HTERT RPE-1 (cell line): ENCODE measurements around the gene ZNF503.
"Not testable (repeated sequence)": the region's sequence is repeated elsewhere in the genome, so short reads cannot be mapped to it uniquely, and the experiment has no call there.

Experiments
- in situ Hi-C: fragments of 300-500 bp; cut with MboI; formaldehyde crosslinking; loops from 4 replicates; pipeline ENCODE4 v1.14.3; 2020; ENCODE audit warnings: low sequenced_read_pairs

ZNF503 gene

DNA sequence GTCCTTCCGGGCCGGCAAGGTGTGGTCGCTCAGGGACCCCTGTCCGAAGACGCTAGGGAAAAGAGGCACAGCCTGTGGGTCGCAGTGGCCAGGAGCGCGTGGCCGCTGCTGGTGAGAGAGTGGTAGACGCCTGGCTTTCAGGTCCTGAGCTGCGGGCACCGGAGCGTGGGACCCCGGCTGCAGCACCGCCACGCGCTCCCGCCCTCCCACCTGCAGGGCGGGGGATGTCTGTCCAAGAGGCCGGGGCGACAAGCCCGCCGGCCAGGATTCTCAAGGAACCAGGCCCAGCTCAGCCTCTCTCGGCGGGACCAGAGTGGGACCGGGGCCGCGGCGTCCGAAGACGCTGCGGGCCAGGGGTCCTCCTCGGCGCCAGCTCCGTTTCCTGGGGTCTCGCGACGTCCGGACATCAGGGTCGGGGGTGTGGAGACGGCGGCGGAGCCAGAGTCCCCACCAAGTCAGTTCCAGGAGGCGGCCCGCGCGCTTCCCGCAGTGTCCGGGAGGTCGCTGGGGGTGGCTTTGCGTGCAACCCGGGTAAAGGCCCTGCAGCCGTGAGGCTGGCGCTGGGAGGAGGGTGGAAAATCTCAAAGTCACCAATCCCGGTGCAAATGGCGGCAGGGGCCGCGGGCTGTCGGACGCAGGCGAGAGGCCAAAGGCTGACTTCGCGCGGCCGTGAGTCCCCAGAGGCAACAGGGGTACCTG, 5.5 kb downstream of the ZNF503 start:
- in situ Hi-C loops = no loop called here

DNA sequence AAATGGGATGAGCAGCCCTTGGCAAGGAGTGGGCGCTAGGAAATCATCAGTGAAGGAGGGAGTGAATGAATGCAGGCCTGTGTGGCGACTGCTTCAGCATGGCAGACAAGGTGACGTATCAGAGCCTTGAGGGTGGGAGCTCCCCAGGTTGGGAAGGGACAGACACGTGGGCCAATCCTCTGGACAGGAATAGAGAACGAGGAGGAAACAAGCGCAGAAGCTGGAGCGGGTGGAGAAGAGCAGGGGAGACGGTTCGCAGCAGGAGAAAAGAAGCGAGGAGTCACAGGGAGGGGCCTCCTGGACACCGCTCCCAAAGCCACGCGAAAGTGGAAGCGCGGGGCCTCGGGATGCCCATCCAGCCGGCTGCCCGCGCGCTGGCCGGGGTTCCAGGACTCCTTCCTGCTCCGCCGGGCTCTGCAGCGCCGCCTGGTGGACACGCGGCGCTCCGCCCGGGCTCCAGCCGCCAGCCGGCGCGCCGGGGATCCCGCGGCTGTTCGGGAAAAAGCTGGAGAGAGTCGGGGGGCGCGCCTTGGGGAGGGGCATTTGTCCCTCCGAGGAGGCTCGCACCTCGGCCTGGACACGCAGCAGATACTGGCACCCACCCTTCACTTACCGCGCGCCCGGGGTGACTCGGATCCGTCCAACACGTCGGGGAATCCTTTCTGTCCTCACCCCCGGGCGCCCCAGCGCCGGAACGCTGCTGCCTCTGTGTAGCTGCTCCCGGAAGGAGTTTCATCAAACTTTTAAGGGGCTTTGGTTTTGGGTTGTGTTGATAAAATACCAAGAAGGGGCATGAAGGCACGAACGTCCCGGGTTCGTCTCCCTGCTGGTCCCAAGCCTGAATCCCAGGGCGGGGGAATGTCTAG, 6.3 kb downstream of the ZNF503 start:
- in situ Hi-C loops = no loop called here

DNA sequence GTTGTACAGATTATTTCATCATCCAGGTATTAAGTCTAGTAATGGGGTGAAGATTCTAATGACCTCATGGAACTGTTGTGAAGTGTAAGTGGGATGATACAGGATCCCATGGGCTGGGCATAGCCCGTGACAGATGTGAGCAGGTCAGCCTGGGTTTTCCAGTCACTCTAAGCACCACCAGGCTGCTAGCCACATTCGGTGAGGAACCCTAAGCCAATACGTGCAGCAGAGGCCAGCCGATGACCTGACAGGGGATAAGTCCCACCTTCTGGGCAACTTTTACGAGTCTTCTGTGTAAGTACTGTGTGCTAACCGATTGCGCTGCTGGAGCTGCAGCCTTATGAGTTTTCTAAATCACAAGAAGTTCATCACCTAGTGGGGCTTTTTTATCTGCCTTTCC, 7.3 kb downstream of the ZNF503 start:
- in situ Hi-C loops = no loop called here

DNA sequence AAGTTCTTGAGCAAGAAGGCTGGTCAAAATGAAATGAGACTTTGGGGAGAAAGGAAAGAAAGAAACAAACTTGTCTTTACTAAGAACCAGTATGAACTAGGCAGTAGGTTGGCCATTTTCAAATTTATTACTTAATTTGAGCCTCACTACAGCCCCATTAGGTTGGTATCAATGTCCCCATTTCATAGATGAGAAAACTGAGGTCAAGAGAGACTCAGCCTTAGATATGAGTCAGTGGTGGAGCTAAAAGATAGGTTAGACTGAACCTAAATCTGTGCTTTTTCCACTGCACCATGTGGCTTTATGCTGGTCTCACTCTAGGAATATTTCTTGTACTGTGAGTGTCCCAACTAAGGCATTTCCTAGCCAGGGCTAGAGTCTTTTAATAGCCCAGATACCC, 8.8 kb downstream of the ZNF503 start:
- in situ Hi-C loops = no loop called here

DNA sequence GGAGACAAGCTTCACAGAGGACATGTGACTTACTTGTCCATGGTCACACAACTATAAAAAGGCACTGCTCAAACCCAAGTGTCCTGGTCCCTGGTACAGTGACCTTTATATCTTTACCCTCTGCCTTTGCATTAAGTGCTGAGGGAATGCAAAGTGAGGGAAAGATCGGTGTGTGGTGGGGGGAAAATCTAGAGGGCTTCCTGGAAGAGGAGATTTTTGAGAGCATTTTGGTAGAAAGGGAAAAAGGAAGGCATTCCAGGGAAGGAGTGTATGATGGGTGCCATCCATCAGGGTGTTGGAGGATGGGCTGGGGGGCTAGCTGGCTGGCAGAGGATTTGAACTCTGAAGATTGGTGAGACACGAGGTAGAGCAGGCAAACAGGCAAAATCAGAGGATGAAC, 9.3 kb downstream of the ZNF503 start:
- in situ Hi-C loops = no loop called here

DNA sequence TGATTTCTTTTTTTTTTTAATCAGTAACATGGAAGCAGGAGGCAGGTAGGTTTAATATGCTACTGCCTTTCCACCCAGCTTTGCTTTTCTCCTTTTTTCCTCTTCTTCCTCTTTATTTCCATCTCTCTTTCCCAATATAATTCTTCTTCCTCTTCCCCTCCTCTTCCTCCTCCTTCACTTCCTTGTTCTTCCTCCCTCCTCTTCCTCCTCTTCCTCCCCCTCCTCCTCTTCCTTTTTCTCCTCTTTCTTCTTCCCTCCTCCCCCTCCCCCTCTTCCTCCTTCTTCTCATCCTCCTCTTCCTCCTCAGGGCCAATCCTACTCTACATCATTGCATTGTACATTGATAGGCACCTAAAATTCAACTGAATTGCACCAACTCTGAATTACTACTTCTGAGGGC, 11.4 kb downstream of the ZNF503 start:
- in situ Hi-C loops = no loop called here

DNA sequence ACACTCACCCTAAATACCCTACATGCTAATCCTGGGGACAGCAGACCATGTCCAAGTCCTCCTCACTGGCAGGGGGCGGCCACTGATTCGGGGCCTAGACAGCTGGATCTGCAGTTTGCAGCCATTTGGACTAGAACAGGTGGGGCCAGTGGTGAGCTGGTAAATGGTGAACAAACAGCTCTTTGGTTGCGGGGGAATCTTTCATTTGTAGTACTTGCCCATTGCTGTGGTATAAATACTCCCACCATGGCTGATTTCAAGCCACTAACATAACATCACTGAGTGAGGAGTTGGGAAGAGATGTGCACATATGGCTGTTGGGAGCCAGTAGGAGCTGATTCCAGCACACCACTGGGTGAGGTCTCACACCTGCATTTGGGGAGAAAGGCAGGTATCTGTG, 13.5 kb downstream of the ZNF503 start:
- in situ Hi-C loops = no loop called here

DNA sequence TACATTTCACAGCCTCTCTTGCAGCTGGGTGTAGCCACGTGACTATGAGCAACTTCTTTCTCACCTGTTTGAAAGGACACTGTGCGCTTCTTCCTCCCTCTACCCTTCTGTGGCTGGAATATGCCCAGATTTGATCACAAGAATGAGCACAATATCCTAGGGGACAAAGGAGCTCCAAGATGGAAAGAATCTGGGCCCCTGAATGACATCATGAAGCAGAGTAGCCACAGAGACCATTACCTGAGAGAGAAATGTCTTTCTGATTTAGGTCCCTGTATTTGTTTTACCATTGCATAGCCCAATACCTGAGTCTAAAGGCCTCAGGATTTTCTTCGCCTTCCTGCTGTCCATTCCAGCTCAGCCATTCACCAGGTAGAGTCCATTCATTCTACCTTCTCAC, 15.4 kb downstream of the ZNF503 start:
- in situ Hi-C loops = no loop called here

DNA sequence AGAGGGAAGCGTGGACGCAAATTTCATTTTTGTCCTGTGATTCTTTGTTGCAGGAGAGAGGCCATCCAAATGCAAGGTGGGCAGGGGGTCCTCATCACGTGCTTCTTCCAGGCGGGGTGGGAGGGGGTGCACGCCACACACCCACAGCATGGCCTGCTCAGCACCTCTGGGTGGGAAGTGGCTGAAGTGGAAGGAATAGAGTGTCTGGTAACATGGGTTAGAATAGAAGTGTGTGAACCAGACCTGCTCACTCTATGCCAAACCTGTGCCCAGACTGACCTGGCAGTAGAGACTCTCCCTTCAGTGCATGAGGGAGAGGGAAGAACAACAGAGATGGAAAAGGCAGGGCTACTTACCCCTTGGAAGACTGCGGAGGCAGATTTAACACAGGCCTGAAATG, 21.7 kb downstream of the ZNF503 start:
- in situ Hi-C loops = no loop called here

DNA sequence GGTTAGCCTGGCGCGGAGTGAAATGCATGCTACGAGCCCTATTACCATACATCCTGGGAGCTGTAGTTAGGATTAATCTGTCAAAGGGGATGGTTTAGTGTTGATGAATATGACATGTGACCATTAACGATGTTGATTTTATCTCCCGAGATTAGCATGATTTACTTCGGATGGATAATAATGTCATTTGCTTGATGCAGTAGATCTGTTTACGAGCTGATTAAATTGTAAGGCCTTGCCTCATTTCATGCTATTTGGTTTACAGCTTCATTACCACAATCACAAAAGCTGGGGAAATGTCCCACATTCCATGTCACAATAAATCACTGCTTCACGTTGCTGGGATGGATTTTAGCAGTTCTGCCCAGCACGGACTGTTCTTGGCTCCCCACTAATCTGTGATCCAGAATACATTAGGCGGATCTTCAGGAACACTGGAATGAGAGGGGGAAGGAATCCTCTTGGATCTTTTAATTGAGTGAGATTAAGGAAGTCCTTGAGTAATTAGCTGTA, 22.3 kb downstream of the ZNF503 start:
- in situ Hi-C loops = no loop called here

DNA sequence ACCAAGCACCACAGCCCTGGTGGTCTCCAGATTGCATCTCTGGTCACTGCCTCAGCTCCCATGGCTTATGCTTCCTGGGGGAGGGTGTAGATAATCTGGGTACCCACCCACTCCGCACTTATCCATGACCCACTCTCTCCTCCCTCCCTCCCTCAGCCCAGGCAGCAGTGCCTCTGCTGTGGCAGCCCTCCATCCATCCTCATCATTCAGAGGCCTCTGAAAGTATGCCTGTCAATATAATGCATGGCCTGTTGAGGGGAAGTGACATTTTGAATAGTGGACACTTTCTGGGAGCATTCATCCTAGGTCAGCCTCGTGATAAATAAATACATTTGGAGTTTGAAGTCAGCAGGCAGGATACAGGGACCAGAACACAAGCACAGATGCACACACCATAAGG, 23.2 kb downstream of the ZNF503 start:
- in situ Hi-C loops = no loop called here

DNA sequence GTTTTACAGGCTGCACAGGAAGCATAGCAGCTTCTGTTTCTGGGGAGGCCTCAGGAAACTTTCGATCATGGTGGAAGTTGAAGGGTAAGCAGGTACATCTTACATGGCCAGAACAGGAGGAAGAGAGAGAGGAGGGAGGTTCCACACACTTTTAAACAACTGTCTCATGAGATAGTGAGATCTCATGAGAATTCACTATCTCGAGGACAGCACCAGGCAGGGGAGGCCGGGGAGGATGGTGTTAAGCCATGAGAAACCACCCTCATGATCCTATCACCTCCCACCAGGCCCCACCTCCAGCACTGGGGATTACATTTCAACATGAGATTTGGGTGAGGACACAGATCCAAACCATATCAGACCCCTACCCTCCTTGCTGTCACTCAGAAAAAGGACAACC, 23.7 kb downstream of the ZNF503 start:
- in situ Hi-C loops = no loop called here

DNA sequence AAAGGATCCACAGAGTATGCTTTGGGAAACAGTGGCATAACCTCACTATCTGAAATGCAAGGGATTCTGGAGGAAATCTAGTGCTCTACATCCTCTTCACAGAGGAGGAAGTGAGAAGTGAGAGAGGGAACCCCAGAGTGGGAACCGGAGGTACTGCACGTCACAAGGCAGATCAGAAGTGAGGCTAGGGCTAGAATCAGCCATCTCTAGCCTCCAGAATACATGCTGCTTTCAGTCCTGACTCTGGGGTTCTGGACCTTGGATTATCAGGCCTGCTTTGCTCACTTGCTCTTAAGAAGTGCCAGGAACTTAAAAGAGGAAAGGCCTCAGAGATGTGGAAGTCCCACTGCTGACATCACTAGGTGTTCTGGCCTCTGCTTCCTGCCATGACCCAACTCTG, 25.7 kb downstream of the ZNF503 start:
- in situ Hi-C loops = no loop called here

DNA sequence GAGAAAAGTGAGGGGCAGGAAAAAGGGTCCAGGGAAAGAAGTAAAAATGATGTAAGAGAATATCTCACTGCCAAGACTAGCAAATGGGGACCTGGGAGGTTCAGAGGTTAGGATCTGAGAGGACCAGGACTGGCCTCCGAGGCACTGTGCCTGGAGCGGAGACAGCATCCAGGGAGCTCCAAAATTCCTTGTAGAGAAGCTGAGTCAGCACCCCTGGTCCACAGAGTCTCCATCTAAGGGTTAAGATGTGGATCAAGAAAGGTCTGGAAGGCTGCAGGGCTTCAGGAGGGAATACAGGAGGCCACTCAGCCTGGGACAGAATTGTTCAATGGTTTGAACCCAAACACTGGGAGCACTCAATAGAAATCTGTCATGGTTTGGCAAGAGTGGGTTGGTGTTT, 30.6 kb downstream of the ZNF503 start:
- in situ Hi-C loops = no loop called here

DNA sequence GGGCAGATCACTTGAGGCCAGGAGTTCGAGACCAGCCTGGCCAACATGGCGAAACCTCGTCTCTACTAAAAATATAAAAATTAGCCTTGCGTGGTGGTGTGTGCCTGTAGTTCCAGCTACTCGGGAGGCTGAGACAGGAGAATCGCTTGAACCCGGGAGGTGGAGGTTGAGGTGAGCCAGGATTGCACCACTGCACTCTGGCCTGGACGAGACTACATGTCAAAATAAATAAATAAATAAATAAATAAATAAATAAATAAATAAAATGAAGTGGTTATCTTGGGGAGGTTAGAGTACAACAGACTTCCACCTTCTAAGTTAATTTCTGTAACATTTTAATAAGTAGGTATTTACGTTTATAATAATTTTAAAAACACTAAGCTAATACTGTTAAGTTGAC, 31.7 kb downstream of the ZNF503 start:
- in situ Hi-C loops = not testable (repeated sequence)

DNA sequence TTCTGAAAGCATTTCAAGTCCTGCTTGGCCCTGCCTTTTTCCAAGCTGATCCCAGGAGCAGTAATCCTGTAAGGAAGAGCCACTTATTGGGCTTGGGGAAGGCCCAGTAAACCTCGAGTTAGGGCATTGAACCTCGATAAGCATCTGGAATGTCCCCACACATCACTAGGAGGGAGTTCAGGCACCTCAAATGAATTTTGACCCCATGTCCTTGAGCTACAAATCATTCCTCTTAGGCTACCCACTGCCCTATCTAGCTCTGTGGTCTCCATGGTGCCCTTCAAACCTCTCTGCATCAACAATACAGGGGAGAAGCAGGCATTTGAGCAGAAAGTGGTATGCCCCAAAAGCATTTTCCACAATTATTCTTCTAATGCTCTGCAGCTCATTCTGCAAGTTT, 33.7 kb downstream of the ZNF503 start:
- in situ Hi-C loops = no loop called here

DNA sequence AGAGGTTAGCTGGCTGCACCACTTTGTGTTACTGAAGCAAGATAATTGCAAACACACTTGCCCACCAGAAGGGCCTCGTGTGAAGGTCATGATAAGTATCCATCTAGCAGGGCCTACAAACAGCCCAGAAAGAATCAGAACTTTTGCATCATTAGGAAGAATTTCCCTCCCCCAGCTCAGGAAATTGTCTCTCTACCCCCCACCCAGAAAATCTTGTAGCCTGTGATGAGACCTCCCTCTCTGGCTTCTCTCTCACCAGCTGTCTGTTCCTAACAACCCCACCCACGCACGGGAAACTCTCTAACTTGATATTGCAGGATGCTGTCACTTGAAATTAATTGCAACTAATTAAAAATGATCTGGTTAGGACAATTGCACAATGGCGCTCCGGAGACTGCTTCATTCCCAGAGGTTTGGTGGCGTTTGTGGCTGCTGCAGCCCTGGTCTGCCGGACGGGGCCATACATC, 34.5 kb downstream of the ZNF503 start:
- in situ Hi-C loops = no loop called here

DNA sequence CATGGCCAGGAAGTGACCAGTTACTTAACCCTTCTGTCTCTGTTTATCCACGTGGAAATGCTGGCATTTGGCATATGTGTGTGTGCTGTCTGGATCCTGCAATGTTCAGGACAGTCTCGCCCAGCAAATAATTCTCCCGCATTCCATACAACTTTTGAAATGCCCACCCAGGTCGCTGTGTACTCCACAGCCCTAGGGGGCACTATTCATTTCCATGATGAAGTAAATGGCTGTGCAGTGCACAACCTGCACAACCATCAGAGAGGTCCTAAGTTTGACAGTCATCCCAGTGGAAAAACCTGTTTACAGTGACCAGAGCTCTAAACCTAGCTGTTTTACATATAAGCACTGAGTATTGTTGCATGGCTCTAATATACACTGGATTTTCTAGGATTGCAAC, 38.1 kb downstream of the ZNF503 start:
- in situ Hi-C loops = no loop called here

DNA sequence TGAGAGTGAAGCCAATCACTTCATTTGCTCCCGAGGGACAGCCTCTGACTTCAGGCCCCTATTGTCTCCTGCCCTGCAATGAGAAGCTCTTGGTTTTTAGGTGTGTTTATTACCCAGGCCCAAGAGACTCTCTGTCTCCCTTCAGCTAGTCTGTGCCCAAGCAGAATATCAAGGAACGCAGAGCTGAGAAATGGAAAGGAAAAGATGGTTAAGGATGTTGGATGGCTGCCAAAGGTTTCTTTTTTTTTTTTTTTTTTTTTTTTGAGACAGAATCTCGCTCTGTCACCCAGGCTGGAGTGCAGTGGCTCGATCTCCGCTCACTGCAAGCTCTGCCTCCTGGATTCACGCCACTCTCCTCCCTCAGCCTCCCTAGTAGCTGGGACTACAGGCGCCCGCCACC, 41.7 kb downstream of the ZNF503 start:
- in situ Hi-C loops = not testable (repeated sequence)

DNA sequence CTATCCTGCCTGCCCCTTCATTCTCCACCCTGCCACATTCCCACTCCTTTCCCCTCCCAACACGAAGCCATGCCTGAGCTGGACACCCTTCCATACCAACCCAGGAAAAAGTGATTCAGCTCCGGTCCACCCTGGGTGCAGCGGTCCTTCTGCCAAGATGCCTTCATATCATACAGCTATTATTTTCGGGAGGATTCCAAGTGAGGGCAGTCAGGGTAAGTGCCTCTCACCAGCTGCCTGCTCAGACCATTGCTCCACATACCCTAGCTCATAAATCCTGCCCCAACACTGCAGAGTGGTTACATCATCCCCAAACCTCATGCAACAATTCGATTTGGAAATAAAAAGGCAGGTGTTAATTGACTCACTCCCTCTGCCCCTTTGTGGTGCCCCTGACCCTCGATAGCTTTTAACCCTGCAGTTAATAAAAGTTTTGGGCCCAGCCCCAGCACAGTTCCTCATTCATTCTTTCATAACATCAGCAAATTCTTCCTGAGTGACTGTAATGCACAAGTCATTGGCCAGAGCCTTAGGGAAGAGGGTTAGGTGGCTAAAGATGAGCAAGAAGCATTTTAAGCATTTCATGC, 42.6 kb downstream of the ZNF503 start:
- in situ Hi-C loops = no loop called here

DNA sequence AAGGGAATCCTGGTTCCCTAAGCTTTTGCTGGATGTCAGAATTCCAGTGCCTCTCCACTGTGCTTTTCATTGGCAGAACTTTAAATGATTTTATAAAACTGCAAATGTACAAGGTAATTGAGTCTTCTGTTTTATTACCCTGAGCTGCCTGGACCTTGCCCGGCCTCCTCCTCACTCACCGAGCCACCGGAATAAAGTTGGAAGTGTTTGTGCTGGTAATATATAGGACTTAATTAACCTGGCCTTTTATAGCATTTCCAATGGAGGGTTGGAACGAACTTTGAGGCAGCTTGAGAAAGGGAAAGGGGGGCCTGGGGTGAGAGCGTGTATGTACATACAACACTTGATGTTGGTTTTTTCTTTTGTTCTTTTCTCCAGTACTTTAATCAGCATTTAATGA, 43.4 kb downstream of the ZNF503 start:
- in situ Hi-C loops = no loop called here

DNA sequence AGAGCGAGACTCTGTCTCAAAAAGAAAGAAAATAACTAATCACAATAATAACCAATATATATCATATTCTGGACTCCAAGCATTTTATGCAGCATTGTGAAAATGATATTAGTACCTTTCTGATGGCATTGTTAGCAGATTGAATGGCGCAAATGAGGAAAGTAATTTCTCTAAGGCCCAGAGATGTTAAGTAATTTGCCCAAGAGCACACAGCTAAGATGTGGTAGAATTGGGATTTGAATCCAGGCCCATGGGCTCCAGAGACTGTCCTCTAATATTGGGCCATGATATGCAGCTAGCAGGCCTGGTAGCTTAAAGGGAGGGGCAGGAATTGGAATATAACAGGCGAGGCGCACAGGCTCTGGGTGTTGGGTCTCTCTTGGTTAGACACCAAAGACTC, 44.1 kb downstream of the ZNF503 start:
- in situ Hi-C loops = no loop called here
